Mesendoderm (in vitro differentiated cells): ENCODE measurements around the gene SLC8B1.

ENCODE experiments used
- DNase-seq: peaks from one replicate; pipeline ENCODE4 v3.0.0; 2013
- H2AK5ac ChIP-seq: 2 replicates; pipeline ENCODE4 v1.6.1; 2013; ENCODE audit warnings: low read length, inconsistent platforms
- H2BK120ac ChIP-seq: 2 replicates; pipeline ENCODE4 v1.6.1; 2013; ENCODE audit warnings: low read depth, mild to moderate bottlenecking, low read length, moderate library complexity, mixed read lengths
- H2BK15ac ChIP-seq: replicated peaks from 2 replicates; pipeline ENCODE4 v1.6.1; 2013; ENCODE audit warnings: low read depth, mild to moderate bottlenecking, moderate library complexity
- H2BK5ac ChIP-seq: 2 replicates; pipeline ENCODE4 v1.6.1; 2013; ENCODE audit warnings: low read length, inconsistent platforms
- H3K18ac ChIP-seq: 2 replicates; pipeline ENCODE4 v1.6.1; 2013; ENCODE audit warnings: mild to moderate bottlenecking, low read length, mixed read lengths
- H3K23ac ChIP-seq: one replicate; pipeline ENCODE4 v1.6.1; 2013; ENCODE audit warnings: low read length
- H3K27ac ChIP-seq: 2 replicates; pipeline ENCODE4 v1.5.1; 2013; ENCODE audit warnings: low read depth, mild to moderate bottlenecking, inconsistent platforms, low read length, moderate library complexity
- H3K27me3 ChIP-seq: 2 replicates; pipeline ENCODE4 v1.6.1; 2013; ENCODE audit warnings: low read length, control low read depth, mild to moderate bottlenecking, inconsistent platforms; ENCODE audit not compliant: insufficient read depth, poor library complexity
- H3K36me3 ChIP-seq: 2 replicates; pipeline ENCODE4 v1.6.1; 2013; ENCODE audit warnings: low read length, inconsistent platforms; ENCODE audit not compliant: control insufficient read depth, insufficient read depth
- H3K4ac ChIP-seq: one replicate; pipeline ENCODE4 v1.6.1; 2013; ENCODE audit warnings: low read depth, mild to moderate bottlenecking, low read length, moderate library complexity
- H3K4me1 ChIP-seq: 2 replicates; pipeline ENCODE4 v1.6.1; 2013; ENCODE audit warnings: low read depth, low read length, inconsistent platforms; ENCODE audit not compliant: control insufficient read depth
- H3K4me2 ChIP-seq: 2 replicates; pipeline ENCODE4 v1.6.1; 2013; ENCODE audit warnings: low read length
- H3K4me3 ChIP-seq: 2 replicates; pipeline ENCODE4 v1.5.1; 2013; ENCODE audit warnings: mild to moderate bottlenecking, low read length
- H3K56ac ChIP-seq: one replicate; pipeline ENCODE4 v1.6.1; 2013; ENCODE audit warnings: low read length
- H3K79me1 ChIP-seq: 2 replicates; pipeline ENCODE4 v1.6.1; 2013; ENCODE audit warnings: low read length, inconsistent platforms
- H3K79me2 ChIP-seq: 2 replicates; pipeline ENCODE4 v1.6.1; 2013; ENCODE audit warnings: mild to moderate bottlenecking, low read length; ENCODE audit not compliant: control insufficient read depth, insufficient read depth
- H3K9ac ChIP-seq: 2 replicates; pipeline ENCODE4 v1.6.1; 2013; ENCODE audit warnings: low read length, inconsistent platforms
- H4K5ac ChIP-seq: one replicate; pipeline ENCODE4 v1.6.1; 2013; ENCODE audit warnings: low read length
- H4K8ac ChIP-seq: one replicate; pipeline ENCODE4 v1.6.1; 2013; ENCODE audit warnings: low read depth, mild to moderate bottlenecking, control low read depth, low read length, moderate library complexity
- WGBS: extraction: QIAGEN DNeasy Blood & Tissue Kit; methylation state at CpG from one replicate; pipeline ENCODE4 v1.1.7; 2013; ENCODE audit warnings: low lambda C conversion rate, missing lambda C conversion rate; ENCODE audit not compliant: insufficient coverage; ENCODE audit errors: extremely low coverage; 5-methylcytosine and 5-hydroxymethylcytosine counted together

Gene SLC8B1

GRCh38 chr12:113326775-113327395 is 8.0 kb downstream of the SLC8B1 start:
- no peak overlapping the region for H4K8ac ChIP-seq
- H3K23ac ChIP-seq = no peak overlapping the region
- no peaks in the 10 kb centered on the region for H3K79me1 ChIP-seq
- no peak for DNase-seq
- no CpG with 5 or more reads among the region's 4 CpGs for WGBS
- no peak overlapping the region for H3K4me3 ChIP-seq
- H2BK120ac ChIP-seq = no peak overlapping the region
- H3K4me2 ChIP-seq = no peak overlapping the region
- H3K56ac ChIP-seq = no peak overlapping the region
- no peak overlapping the region for H2BK15ac ChIP-seq
- H2BK5ac ChIP-seq = no peak overlapping the region
- H3K4ac ChIP-seq = no peak overlapping the region
- no peak overlapping the region for H4K5ac ChIP-seq
- H3K4me1 ChIP-seq = no peaks in the 10 kb centered on the region
- H3K18ac ChIP-seq = no peak overlapping the region
- no peak overlapping the region for H3K9ac ChIP-seq
- H3K79me2 ChIP-seq = no peaks in the 10 kb centered on the region
- no peaks in the 10 kb centered on the region for H3K27me3 ChIP-seq
- H2AK5ac ChIP-seq = no peak overlapping the region
- H3K36me3 ChIP-seq = no peaks in the 10 kb centered on the region
- no peak overlapping the region for H3K27ac ChIP-seq

GRCh38 chr12:113325916-113326315 is 9.0 kb downstream of the SLC8B1 start:
- no peak overlapping the region for H3K4me3 ChIP-seq
- no peaks in the 10 kb centered on the region for H3K4me1 ChIP-seq
- H3K79me1 ChIP-seq = no peaks in the 10 kb centered on the region
- WGBS = no CpG with 5 or more reads among the region's 3 CpGs
- no peak overlapping the region for H3K4ac ChIP-seq
- H3K79me2 ChIP-seq = no peaks in the 10 kb centered on the region
- H2BK120ac ChIP-seq = no peak overlapping the region
- no peak overlapping the region for H4K5ac ChIP-seq
- no peak overlapping the region for H3K27ac ChIP-seq
- H3K27me3 ChIP-seq = no peaks in the 10 kb centered on the region
- H3K36me3 ChIP-seq = no peaks in the 10 kb centered on the region
- no peak overlapping the region for H3K4me2 ChIP-seq
- H3K18ac ChIP-seq = no peak overlapping the region
- H3K9ac ChIP-seq = no peak overlapping the region
- no peak overlapping the region for H2AK5ac ChIP-seq
- no peak overlapping the region for H4K8ac ChIP-seq
- H3K56ac ChIP-seq = no peak overlapping the region
- no peak for DNase-seq
- no peak overlapping the region for H3K23ac ChIP-seq
- no peak overlapping the region for H2BK15ac ChIP-seq
- no peak overlapping the region for H2BK5ac ChIP-seq

DNA sequence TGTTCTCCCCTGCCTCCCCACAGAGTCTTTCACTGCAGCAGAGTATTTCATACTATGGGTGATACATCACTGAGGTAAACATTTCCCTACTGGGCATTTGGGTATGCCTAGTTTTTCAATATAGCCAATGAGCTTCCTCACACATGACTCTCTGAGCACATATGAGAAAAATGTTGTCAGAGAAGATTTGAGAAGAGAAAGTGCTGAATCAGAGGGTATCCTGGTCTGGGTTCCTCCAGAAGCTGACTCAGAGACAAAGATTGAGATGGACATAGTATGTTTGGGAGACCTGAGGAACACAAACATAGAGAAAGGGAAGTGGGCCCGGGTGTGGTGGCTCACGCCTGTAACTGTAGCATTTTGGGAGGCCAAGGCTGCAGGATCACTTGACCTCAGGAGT is 12.6 kb downstream of the SLC8B1 start:
- no peaks in the 10 kb centered on the region for H3K4me1 ChIP-seq
- no peak overlapping the region for H2BK5ac ChIP-seq
- no CpG with 5 or more reads among the region's 2 CpGs for WGBS
- no peak overlapping the region for H3K18ac ChIP-seq
- H2BK120ac ChIP-seq = no peak overlapping the region
- H3K23ac ChIP-seq = no peak overlapping the region
- H3K9ac ChIP-seq = no peak overlapping the region
- H3K36me3 ChIP-seq = peaks cover 2% of the 10 kb centered on the region
- H2BK15ac ChIP-seq = no peak overlapping the region
- no peak overlapping the region for H3K4me2 ChIP-seq
- no peaks in the 10 kb centered on the region for H3K79me1 ChIP-seq
- no peak overlapping the region for H3K4ac ChIP-seq
- H3K27ac ChIP-seq = no peak overlapping the region
- DNase-seq = no peak
- no peak overlapping the region for H4K8ac ChIP-seq
- no peaks in the 10 kb centered on the region for H3K79me2 ChIP-seq
- H3K4me3 ChIP-seq = no peak overlapping the region
- H4K5ac ChIP-seq = no peak overlapping the region
- H3K27me3 ChIP-seq = no peaks in the 10 kb centered on the region
- no peak overlapping the region for H2AK5ac ChIP-seq
- no peak overlapping the region for H3K56ac ChIP-seq

GRCh38 chr12:113320401-113320800 is 14.5 kb downstream of the SLC8B1 start:
- DNase-seq = no peak
- H2BK5ac ChIP-seq = no peak overlapping the region
- H3K36me3 ChIP-seq = peaks cover 2% of the 10 kb centered on the region
- no peak overlapping the region for H2BK120ac ChIP-seq
- H3K27ac ChIP-seq = no peak overlapping the region
- no peak overlapping the region for H2AK5ac ChIP-seq
- no peak overlapping the region for H3K4me3 ChIP-seq
- no peak overlapping the region for H3K4ac ChIP-seq
- H3K4me1 ChIP-seq = no peaks in the 10 kb centered on the region
- H3K4me2 ChIP-seq = no peak overlapping the region
- no peak overlapping the region for H3K23ac ChIP-seq
- WGBS = no CpG with 5 or more reads among the region's 12 CpGs
- no peaks in the 10 kb centered on the region for H3K79me2 ChIP-seq
- H3K56ac ChIP-seq = no peak overlapping the region
- H3K79me1 ChIP-seq = no peaks in the 10 kb centered on the region
- no peak overlapping the region for H4K8ac ChIP-seq
- H3K27me3 ChIP-seq = no peaks in the 10 kb centered on the region
- no peak overlapping the region for H3K9ac ChIP-seq
- no peak overlapping the region for H3K18ac ChIP-seq
- no peak overlapping the region for H2BK15ac ChIP-seq
- no peak overlapping the region for H4K5ac ChIP-seq

DNA sequence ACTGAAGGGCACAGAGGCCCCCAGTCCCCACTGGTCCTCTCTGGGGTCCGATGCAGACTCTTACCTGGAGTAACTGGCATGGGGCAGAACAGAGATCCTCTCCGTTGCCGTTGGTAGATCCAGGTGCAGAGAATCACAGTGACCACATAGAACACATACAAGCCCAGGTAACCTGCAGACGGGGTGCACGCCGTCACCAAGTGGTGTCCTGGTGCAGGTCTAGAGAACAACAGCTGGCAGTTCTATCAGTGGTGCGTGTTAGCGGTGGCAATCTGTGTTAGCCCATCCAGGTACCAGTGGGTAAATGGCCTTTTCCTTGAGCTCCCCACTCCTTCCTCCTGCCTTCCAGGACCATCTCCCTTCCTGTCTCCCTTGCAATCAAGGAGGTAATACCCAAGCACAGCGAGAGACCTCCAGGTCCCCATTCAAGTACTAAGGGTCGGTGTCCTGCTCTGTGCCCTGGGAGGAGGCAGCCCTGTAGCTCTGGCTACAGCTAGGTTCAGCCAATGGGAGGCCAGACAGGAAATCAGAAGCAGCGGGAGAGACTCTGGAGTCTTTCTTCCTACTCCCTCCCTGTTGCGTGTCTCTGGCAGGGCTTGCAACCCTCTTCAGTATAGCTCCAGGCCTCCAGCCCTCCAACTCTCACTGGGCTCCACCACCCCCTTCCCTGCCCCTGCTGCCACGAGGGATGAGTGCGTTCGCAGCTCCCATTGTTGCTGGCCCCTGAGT is 15.8 kb downstream of the SLC8B1 start:
- H4K5ac ChIP-seq = no peak overlapping the region
- H2BK15ac ChIP-seq = no peak overlapping the region

More for the DNA sequence above, 15.8 kb downstream of the SLC8B1 start:
- no peak overlapping the region for H2BK120ac ChIP-seq
- no peak overlapping the region for H3K56ac ChIP-seq
- H3K27ac ChIP-seq = no peak overlapping the region
- no peaks in the 10 kb centered on the region for H3K4me1 ChIP-seq
- peaks cover 2% of the 10 kb centered on the region for H3K36me3 ChIP-seq
- no peak overlapping the region for H3K18ac ChIP-seq
- no peaks in the 10 kb centered on the region for H3K79me1 ChIP-seq
- no peak overlapping the region for H4K8ac ChIP-seq
- H3K27me3 ChIP-seq = no peaks in the 10 kb centered on the region
- H3K4me2 ChIP-seq = no peak overlapping the region
- no peak for DNase-seq
- H3K9ac ChIP-seq = no peak overlapping the region
- no peak overlapping the region for H3K4ac ChIP-seq
- H3K79me2 ChIP-seq = no peaks in the 10 kb centered on the region
- H3K23ac ChIP-seq = no peak overlapping the region
- H2BK5ac ChIP-seq = no peak overlapping the region
- no peak overlapping the region for H3K4me3 ChIP-seq
- H2AK5ac ChIP-seq = no peak overlapping the region
- WGBS = no CpG with 5 or more reads among the region's 15 CpGs
